C4-2B (cell line): ENCODE measurements around the gene RBPMS2.

Experiments
- CTCF ChIP-seq: fragments of 450-650 bp; conservative IDR thresholded peaks from 2 replicates; pipeline ENCODE4 v1.5.1; 2017; ENCODE audit warnings: mild to moderate bottlenecking
- ZFX ChIP-seq: fragments of 450-650 bp; IDR thresholded peaks from 2 replicates; pipeline ENCODE4 v1.6.1; 2017

- TF ChIP-seq CTCF (no peak), ZFX (no peak)
Observed at GRCh38 chr15:64760056-64760455, 15.3 kb downstream of the RBPMS2 start.
